ENCODE measurements around the gene ZNF500. TPM values are rescaled to one million over a fixed set of nuclear protein-coding genes. Genes with fewer than 3 reads are reported as not detected.
"Not testable (repeated sequence)": the region's sequence is repeated elsewhere in the genome, so short reads cannot be mapped to it uniquely, and the experiment has no call there.

Gene ZNF500
- total RNA-seq, 1 donor from 2014 or later, result 6.9 TPM

DNA sequence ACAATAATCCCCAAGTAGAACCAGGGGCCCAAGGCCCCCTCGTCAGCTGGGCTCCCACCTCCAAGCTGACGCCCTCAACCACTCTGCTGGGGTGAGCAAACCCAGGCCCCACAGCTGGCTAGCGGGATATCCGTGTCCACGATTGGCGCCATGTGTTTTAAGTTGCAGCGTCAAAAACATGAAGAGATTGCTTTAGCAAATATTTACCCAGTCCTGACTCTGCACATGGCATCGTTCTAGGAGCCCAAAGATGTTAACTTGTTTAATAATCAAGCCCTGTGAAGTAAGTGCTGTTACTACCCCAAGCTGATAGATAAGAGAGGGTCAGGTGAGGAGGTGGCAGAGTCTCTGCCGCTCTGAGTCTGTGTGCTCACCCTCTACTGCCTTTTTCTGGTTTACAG lies 21.5 kb upstream of the ZNF500 start:
- no peak for DNase-seq (ENCODE audit: low read depth)
- no peak overlapping the region for H3K4me3 ChIP-seq (ENCODE audit: low read depth, low read length)
- TF ChIP-seq, protein P1, sequence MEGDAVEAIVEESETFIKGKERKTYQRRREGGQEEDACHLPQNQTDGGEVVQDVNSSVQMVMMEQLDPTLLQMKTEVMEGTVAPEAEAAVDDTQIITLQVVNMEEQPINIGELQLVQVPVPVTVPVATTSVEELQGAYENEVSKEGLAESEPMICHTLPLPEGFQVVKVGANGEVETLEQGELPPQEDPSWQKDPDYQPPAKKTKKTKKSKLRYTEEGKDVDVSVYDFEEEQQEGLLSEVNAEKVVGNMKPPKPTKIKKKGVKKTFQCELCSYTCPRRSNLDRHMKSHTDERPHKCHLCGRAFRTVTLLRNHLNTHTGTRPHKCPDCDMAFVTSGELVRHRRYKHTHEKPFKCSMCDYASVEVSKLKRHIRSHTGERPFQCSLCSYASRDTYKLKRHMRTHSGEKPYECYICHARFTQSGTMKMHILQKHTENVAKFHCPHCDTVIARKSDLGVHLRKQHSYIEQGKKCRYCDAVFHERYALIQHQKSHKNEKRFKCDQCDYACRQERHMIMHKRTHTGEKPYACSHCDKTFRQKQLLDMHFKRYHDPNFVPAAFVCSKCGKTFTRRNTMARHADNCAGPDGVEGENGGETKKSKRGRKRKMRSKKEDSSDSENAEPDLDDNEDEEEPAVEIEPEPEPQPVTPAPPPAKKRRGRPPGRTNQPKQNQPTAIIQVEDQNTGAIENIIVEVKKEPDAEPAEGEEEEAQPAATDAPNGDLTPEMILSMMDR (conservative IDR thresholded peaks at IDR 0.05; ENCODE audit: low read depth, low read length), result no peak

DNA sequence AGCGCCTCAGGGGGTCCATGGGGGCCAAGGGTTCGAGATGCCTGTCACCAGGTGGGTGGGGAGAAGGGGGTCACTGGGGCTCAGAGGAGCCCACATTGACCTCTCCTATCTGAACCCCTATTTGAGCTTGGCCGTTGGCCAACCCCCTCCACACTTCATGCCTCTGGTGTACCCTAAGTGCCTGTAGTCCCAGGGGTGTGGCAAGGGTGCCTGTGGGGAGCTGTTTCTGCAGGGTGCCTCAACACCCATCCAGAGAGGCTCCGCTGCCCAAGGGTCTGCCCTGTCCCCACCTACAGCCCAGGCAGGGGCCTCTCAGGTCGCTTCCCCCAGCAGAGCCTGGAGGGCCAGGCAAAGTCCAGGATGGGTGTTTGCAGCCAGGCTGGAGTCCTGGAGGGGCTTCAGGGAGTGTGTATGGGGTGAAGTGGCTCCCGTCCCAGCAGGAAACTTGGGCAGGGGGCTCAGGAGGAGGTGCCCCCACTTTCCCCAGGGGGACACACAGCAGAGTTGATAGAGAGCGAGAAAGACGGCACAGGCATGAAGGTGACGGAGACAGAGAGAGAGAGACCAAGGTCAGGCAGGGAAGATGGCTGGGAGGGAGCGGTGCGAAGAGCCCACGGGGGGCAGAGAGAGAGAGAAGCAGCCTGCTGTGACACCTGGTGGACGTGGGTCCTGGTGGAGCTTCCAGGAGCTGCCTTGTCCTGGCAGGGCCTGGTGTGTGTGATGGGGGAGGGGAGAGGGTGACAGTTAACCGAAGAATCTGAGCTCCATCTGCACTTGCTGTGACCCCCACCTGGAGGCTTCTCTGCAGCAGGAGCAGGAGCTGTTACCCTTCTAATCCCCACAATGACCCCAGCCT lies 20.9 kb upstream of the ZNF500 start, which contains the start of gene SEPTIN12:
SEPTIN12 (minus strand) TSS at position 719 of the 856 bp plus-strand sequence; CDS start at position 19, 700 bp downstream.
- TF ChIP-seq, protein P1 (conservative IDR thresholded peaks at IDR 0.05; ENCODE audit: low read depth, low read length), result no peak
- no peak for DNase-seq (ENCODE audit: low read depth)
- no peak within 1 kb of the TSS for H3K4me3 ChIP-seq (ENCODE audit: low read depth, low read length)

DNA sequence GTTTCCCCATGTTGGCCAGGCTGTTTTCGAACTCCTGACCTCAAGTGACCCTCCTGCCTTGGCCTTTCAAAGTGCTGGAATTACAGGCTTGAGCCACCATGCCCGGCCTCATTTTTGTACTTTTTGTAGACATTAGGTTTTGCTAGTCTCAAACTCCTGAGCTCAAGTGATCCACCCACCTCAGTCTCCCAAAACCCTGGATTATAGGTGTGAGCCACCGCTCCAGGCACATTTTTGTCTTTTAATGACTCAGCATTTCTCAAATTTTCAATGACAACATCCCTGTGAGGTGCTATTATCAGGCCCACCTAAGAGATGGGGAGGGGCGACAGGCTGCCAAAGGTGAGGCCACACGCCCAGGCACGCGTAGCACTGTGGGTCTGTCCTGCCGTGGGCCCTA lies 20.1 kb upstream of the ZNF500 start:
- no peak overlapping the region for H3K4me3 ChIP-seq (ENCODE audit: low read depth, low read length)
- DNase-seq (ENCODE audit: low read depth), result no peak
- TF ChIP-seq, protein P1 (conservative IDR thresholded peaks at IDR 0.05; ENCODE audit: low read depth, low read length), result no peak

DNA sequence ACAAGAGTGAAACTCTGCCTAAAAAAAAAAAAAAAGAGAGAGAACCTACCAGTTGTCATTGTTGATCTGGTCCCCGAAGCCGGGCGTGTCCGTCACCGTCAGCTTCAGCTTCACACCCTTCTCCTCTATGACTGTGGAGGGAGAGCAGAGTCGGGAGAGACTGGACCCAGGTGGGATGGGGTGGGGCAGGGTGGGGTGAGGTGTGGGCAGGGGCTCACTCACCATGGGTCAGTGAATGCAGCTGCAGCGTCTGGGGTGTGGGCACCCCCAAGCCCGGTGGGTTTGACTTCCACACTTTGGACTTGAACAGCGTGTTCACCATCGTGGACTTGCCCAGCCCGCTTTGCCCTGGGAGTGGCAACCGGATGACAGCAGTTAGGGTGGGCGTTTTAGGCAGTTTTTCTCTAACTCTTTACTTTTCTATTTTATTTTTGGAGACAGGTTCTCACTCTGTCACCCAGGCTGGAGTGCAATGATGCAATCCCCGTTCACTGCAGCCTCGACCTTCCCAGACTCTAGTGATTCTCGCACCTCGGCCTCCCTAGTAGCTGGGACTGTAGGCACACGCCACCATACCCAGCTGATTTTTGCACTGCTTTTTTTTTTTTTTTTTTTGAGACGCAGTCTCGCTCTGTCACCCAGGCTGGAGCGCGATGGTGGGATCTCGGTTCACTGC lies 18.9 kb upstream of the ZNF500 start:
- TF ChIP-seq, protein P1 (conservative IDR thresholded peaks at IDR 0.05; ENCODE audit: low read depth, low read length), result no peak
- no peak for DNase-seq (ENCODE audit: low read depth)
- H3K4me3 ChIP-seq (ENCODE audit: low read depth, low read length), result no peak overlapping the region

DNA sequence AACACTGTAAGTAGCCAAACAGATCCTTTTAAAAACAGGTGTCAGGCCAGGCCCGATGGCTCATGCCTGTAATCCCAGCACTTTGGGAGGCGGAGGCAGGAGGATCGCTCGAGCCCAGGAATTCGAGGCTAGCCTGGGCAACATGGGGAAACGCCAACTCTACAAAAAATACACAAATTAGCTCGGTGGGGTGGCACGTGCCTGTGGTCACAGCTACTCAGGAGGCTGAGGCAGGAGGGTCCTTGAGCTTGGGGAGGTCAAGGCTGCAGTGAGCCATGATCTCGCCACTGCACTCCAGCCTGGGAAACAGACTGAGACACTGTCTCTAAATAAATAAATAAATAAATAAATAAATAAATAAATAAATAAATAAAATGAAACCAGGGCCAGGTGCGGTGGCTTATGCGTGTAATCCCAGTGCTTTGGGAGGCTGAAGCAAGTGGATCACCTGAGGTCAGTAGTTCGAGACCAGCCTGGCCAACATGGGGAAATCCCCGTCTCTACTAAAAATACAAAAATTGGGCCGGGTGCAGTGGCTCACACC lies 17.6 kb upstream of the ZNF500 start:
- not testable (repeated sequence) for DNase-seq (ENCODE audit: low read depth); H3K4me3 ChIP-seq (ENCODE audit: low read depth, low read length)

DNA sequence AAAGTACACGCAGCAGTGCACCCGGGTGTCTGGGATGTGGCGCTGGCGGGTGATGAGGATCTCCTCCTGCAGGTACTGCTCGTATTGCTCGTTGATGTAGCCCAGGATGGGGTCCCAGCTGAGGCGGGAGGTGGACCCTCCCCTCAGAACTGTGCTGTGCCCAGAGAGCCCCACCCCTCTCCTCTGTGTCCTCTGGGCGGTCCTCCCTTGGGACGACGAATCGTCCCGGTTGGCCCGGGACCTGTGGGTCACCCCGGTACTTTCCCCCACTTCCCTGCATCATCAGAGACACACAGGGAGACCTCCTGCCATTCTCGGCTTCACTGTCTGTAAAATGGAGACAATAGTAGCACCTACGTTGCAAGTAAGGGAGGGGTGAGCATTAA lies 17.0 kb upstream of the ZNF500 start:
- no peak overlapping the region for H3K4me3 ChIP-seq (ENCODE audit: low read depth, low read length)
- TF ChIP-seq, protein P1 (conservative IDR thresholded peaks at IDR 0.05; ENCODE audit: low read depth, low read length), result no peak
- no peak for DNase-seq (ENCODE audit: low read depth)

DNA sequence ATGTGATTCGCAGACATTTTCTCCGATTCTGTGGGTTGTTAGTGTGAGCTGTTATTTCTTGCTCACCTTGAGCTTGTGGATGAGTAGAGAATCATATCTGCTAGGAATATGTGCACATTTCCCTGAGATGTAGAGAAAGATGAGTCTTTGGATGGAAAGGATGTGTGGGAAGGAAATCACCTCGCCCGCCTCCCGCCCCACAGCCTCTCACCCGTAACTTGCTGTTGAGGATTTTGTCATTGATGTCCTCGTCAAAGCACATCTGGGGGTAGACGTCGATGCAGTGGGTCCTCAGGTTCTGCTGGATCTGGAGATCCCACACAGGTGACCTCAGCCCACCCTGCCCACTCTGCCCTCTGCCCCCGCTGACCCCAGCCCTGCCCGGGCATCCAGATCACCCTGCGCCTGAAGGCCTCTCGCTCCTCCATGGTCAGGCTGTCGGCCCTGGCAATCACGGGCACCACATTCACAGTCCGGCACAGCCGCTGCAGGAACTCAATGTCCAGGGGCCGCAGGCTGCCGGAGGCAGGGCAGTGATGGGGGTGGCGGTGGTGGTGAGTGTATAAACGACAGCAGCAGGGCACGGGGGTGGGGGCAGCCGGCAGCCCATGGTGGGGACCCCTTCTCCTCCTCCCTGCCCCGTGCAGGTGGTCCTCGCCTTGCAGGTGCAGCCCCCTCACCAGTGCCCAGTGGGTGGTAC lies 16.4 kb upstream of the ZNF500 start:
- TF ChIP-seq, protein P1 (conservative IDR thresholded peaks at IDR 0.05; ENCODE audit: low read depth, low read length), result no peak
- no peak for DNase-seq (ENCODE audit: low read depth)
- no peak overlapping the region for H3K4me3 ChIP-seq (ENCODE audit: low read depth, low read length)

Measured in epithelial cell of proximal tubule (primary cell).